SK-N-SH treated with all-trans-retinoic acid at 6 μM for 48 hours (cell line): ENCODE measurements around the gene KCNC3.

Source experiments
- ATAC-seq: fragments of 200-7000 bp; cut with Tn5 transposase; 3 replicates; pipeline ENCODE4 v1.9.1; 2020; ENCODE audit warnings: mild to moderate bottlenecking, moderate library complexity
- ARNTL ChIP-seq: fragments of 450-650 bp; formaldehyde crosslinking; IDR thresholded peaks from 2 replicates; pipeline ENCODE4 v1.5.0; 2020; ENCODE audit warnings: low read depth, mild to moderate bottlenecking, moderate library complexity, borderline replicate concordance
- BACH2 ChIP-seq: fragments of 250-450 bp; sonication (Bioruptor Pico); IDR thresholded peaks from 2 replicates; pipeline ENCODE4 v1.9.0; 2021; ENCODE audit warnings: mild to moderate bottlenecking, borderline replicate concordance
- CREB5 ChIP-seq: fragments of 250-450 bp; sonication (Bioruptor Pico); IDR thresholded peaks from 2 replicates; pipeline ENCODE4 v1.5.1; 2020; ENCODE audit warnings: low read depth, mild to moderate bottlenecking, moderate library complexity
- CSDC2 ChIP-seq: fragments of 250-450 bp; sonication (Bioruptor Pico); IDR thresholded peaks from 2 replicates; pipeline ENCODE4 v1.5.0; 2020; ENCODE audit warnings: mild to moderate bottlenecking, moderate library complexity
- CSRNP3 ChIP-seq: fragments of 250-450 bp; sonication (Bioruptor Pico); IDR thresholded peaks from 2 replicates; pipeline ENCODE4 v1.5.1; 2021; ENCODE audit warnings: mild to moderate bottlenecking, moderate library complexity
- ESRRG ChIP-seq: fragments of 250-450 bp; sonication (Bioruptor Pico); IDR thresholded peaks from 2 replicates; pipeline ENCODE4 v1.6.1; 2021; ENCODE audit warnings: mild to moderate bottlenecking
- GLIS3 ChIP-seq: fragments of 250-450 bp; sonication (Bioruptor Pico); IDR thresholded peaks from 2 replicates; pipeline ENCODE4 v1.5.0; 2020; ENCODE audit warnings: mild to moderate bottlenecking, moderate library complexity
- ISL1 ChIP-seq: fragments of 250-450 bp; sonication (Bioruptor Pico); IDR thresholded peaks from 2 replicates; pipeline ENCODE4 v2.1.2; 2022; ENCODE audit warnings: mild to moderate bottlenecking, moderate library complexity
- OSR1 ChIP-seq: fragments of 250-450 bp; sonication (Bioruptor Pico); IDR thresholded peaks from 2 replicates; pipeline ENCODE4 v1.8.0; 2022; ENCODE audit warnings: moderate library complexity, mild to moderate bottlenecking, inconsistent platforms
- PATZ1 ChIP-seq: fragments of 250-450 bp; sonication (Bioruptor Pico); IDR thresholded peaks from 2 replicates; pipeline ENCODE4 v1.8.0; 2020; ENCODE audit warnings: mild to moderate bottlenecking, moderate library complexity, borderline replicate concordance
- POU6F1 ChIP-seq: fragments of 250-450 bp; sonication (Bioruptor Pico); IDR thresholded peaks from 2 replicates; pipeline ENCODE4 v1.8.0; 2021; ENCODE audit warnings: low read depth, mild to moderate bottlenecking, moderate library complexity, borderline replicate concordance
- PPARA ChIP-seq: fragments of 250-450 bp; sonication (Bioruptor Pico); IDR thresholded peaks from 2 replicates; pipeline ENCODE4 v1.5.0; 2020; ENCODE audit warnings: mild to moderate bottlenecking, borderline replicate concordance
- RARB ChIP-seq: fragments of 250-450 bp; sonication (Bioruptor Pico); IDR thresholded peaks from 2 replicates; pipeline ENCODE4 v1.8.0; 2021; ENCODE audit warnings: mild to moderate bottlenecking, moderate library complexity
- SNAI2 ChIP-seq: fragments of 250-450 bp; sonication (Bioruptor Pico); IDR thresholded peaks from 2 replicates; pipeline ENCODE4 v1.5.0; 2020; ENCODE audit warnings: mild to moderate bottlenecking, moderate library complexity
- TCF4 ChIP-seq: fragments of 250-450 bp; sonication (Bioruptor Pico); IDR thresholded peaks from 2 replicates; pipeline ENCODE4 v1.8.0; 2021; ENCODE audit warnings: mild to moderate bottlenecking, moderate library complexity, borderline replicate concordance
- TOX ChIP-seq: fragments of 250-450 bp; sonication (Bioruptor Pico); IDR thresholded peaks from 2 replicates; pipeline ENCODE4 v1.8.0; 2021; ENCODE audit warnings: mild to moderate bottlenecking, moderate library complexity, borderline replicate concordance
- TSHZ2 ChIP-seq: fragments of 250-450 bp; sonication (Bioruptor Pico); IDR thresholded peaks from 2 replicates; pipeline ENCODE4 v1.5.0; 2020; ENCODE audit warnings: mild to moderate bottlenecking, moderate library complexity
- ZC3H10 ChIP-seq: fragments of 250-450 bp; sonication (Bioruptor Pico); IDR thresholded peaks from 2 replicates; pipeline ENCODE4 v1.5.1; 2021; ENCODE audit warnings: mild to moderate bottlenecking, moderate library complexity
- ZFP3 ChIP-seq: fragments of 250-450 bp; sonication (Bioruptor Pico); IDR thresholded peaks from 2 replicates; pipeline ENCODE4 v1.5.0; 2020; ENCODE audit warnings: mild to moderate bottlenecking, moderate library complexity
- ZFP30 ChIP-seq: fragments of 450-650 bp; formaldehyde crosslinking; IDR thresholded peaks from 2 replicates; pipeline ENCODE4 v1.5.0; 2022; ENCODE audit warnings: mild to moderate bottlenecking, moderate library complexity
- ZNF565 ChIP-seq: fragments of 450-650 bp; formaldehyde crosslinking; conservative IDR thresholded peaks from 2 replicates; pipeline ENCODE4 v1.5.0; 2020; ENCODE audit warnings: low read depth, mild to moderate bottlenecking, moderate library complexity
- ZNF70 ChIP-seq: fragments of 450-650 bp; formaldehyde crosslinking; IDR thresholded peaks from 2 replicates; pipeline ENCODE4 v1.5.0; 2020; ENCODE audit warnings: mild to moderate bottlenecking, moderate library complexity
- ZNF8 ChIP-seq: fragments of 450-650 bp; formaldehyde crosslinking; IDR thresholded peaks from 2 replicates; pipeline ENCODE4 v1.5.0; 2020; ENCODE audit warnings: mild to moderate bottlenecking, moderate library complexity

The KCNC3 gene

GRCh38 chr19:50320596-50320995 lies 8.6 kb downstream of the KCNC3 start:
- ATAC-seq = no peak
- no peak for TF ChIP-seq PATZ1 (CRISPR knock-in tag)
- TF ChIP-seq ZNF70 (CRISPR knock-in tag) = no peak
- no peak for TF ChIP-seq ISL1 (CRISPR knock-in tag)
- TF ChIP-seq TOX = no peak
- TF ChIP-seq OSR1 (CRISPR knock-in tag) = no peak
- TF ChIP-seq ESRRG = no peak
- no peak for TF ChIP-seq CSDC2 (CRISPR knock-in tag)
- TF ChIP-seq ZNF565 = no peak
- TF ChIP-seq TSHZ2 = no peak
- no peak for TF ChIP-seq CSRNP3 (CRISPR knock-in tag)
- no peak for TF ChIP-seq POU6F1 (CRISPR knock-in tag)
- TF ChIP-seq PPARA (CRISPR knock-in tag) = no peak
- TF ChIP-seq ZC3H10 = no peak
- no peak for TF ChIP-seq ZFP3 (CRISPR knock-in tag)
- TF ChIP-seq ZNF8 (CRISPR knock-in tag) = no peak
- TF ChIP-seq RARB (CRISPR knock-in tag) = no peak
- no peak for TF ChIP-seq BACH2

GRCh38 chr19:50320051-50320450 lies 9.1 kb downstream of the KCNC3 start:
- no peak for ATAC-seq
- no peak for TF ChIP-seq POU6F1 (CRISPR knock-in tag)
- TF ChIP-seq ZNF70 (CRISPR knock-in tag) = no peak
- no peak for TF ChIP-seq SNAI2 (CRISPR knock-in tag)
- no peak for TF ChIP-seq CSDC2 (CRISPR knock-in tag)
- no peak for TF ChIP-seq BACH2
- TF ChIP-seq ARNTL (CRISPR knock-in tag) = no peak
- TF ChIP-seq TOX = no peak
- TF ChIP-seq ZC3H10 = no peak
- no peak for TF ChIP-seq ZFP30 (CRISPR knock-in tag)
- TF ChIP-seq CREB5 = no peak
- TF ChIP-seq ZNF565 = no peak
- no peak for TF ChIP-seq TSHZ2
- no peak for TF ChIP-seq ISL1 (CRISPR knock-in tag)
- TF ChIP-seq RARB (CRISPR knock-in tag) = no peak
- TF ChIP-seq GLIS3 = no peak
- TF ChIP-seq PPARA (CRISPR knock-in tag) = no peak
- TF ChIP-seq TCF4 (CRISPR knock-in tag) = no peak
- no peak for TF ChIP-seq CSRNP3 (CRISPR knock-in tag)
- TF ChIP-seq OSR1 (CRISPR knock-in tag) = no peak
- TF ChIP-seq ZFP3 (CRISPR knock-in tag) = no peak
